IPS-NIHi7 (cell line): ENCODE data around the gene HDAC6.

Source experiments
- DNase-seq: peaks from one replicate; pipeline ENCODE4 v3.0.0; 2012; ENCODE audit warnings: mixed read lengths; ENCODE audit errors: extremely low spot score

HDAC6 gene

DNA sequence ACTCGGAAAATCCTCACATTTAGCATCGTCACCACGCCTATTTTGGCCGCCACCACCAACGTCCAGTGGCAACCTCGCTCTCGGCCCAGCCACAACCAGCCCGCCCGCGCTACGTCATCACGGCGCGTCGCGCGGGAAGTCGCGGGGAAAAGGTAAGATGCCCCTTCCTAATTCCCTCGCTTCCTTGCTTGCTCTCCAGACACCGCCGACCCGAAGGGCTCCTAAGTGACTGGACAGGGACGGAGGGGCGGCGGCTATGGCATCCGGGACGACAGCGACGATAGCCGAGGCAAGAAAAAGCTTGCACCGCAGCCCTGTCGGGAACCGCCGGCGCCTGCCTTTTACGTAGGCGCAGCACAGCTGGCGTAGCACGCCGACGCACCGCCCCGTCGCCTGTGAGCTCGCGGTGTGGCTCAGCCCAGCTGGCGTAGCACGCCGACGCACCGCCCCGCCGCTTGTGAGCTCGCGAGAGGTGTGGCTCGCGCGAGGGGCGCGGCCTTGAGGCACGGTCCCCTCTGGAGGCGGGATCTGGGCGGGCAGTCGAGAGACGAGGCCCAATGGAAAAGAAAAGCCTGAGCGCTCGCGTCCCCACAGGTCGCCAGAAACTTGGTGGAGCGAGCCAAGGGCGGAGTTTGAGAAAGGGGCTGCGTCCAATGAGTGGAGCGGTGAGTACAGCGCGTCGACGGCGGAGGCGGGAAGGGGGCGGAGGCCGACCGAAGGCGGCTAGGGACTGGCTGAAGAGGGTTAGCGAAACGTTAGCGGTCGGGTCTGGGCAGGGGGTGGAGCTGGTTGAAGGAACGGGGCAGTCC lies at the start of gene HDAC6:
HDAC6 (plus strand) TSS at position 788 of the 809 bp plus-strand sequence. CDS start 626 bp downstream, outside the sequence.
- DNase-seq, result peak; percentile 88

DNA sequence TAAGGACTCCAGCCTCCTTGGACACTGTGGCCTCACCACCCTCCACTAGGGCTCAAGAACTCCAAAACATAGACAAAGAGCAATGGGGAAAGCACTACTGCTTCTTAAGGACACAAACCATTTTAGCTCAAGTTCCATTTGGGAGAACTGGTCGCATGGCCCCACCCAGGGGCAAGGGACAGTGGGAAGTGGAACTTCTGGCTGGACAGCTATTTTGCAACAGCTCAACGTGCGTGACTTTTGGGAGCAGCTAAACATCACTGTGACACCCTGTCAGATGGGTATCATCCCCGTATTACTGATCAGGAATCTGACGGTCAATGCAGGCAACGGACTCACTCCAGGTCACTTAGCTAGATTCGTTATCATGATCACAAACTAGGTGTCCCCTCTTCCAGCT lies 49.4 kb upstream of the HDAC6 start:
- no peak for DNase-seq

DNA sequence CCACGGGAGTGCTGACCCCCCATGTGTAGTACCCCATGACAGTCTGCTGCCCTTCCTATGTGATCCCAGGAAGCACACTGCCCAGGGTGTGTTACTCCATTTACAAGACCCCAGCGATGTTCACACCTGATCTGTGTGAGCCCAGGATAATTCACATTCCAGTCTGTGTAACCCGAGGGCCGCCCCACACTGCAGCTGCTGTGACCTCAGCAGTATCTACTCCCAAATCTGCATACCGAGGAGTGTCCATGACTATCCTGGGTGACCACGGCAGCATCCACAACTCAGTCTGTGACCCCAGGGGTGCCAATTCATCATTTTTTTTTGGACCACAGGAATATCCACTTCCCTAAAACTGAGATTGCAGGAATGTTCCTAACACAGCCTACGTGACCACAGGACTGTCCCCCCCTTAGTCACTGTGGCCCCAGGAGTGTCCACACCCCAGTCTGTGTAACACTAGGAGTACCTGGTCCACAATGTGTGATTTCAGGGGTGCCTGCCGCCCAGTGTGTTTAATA lies 48.1 kb upstream of the HDAC6 start:
- no peak for DNase-seq

DNA sequence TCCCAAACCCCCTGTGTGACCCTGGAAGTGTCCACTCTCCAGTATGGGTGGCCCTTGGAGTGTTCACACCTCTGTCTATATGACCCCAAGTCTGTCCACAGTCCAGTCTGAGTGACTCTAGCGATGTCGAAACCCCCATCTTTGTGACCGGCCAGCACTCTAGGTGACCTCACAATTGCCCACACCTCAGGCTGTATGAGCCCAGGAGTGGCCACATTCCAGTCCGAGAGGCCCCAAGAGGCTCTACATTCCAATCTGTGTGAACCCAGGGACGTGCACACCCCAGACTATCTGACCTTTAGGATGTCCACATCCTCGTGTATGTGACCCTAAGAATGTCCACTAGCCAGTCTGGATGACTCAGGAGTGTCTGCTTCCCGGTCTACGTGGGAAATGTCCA lies 47.6 kb upstream of the HDAC6 start:
- no peak for DNase-seq

DNA sequence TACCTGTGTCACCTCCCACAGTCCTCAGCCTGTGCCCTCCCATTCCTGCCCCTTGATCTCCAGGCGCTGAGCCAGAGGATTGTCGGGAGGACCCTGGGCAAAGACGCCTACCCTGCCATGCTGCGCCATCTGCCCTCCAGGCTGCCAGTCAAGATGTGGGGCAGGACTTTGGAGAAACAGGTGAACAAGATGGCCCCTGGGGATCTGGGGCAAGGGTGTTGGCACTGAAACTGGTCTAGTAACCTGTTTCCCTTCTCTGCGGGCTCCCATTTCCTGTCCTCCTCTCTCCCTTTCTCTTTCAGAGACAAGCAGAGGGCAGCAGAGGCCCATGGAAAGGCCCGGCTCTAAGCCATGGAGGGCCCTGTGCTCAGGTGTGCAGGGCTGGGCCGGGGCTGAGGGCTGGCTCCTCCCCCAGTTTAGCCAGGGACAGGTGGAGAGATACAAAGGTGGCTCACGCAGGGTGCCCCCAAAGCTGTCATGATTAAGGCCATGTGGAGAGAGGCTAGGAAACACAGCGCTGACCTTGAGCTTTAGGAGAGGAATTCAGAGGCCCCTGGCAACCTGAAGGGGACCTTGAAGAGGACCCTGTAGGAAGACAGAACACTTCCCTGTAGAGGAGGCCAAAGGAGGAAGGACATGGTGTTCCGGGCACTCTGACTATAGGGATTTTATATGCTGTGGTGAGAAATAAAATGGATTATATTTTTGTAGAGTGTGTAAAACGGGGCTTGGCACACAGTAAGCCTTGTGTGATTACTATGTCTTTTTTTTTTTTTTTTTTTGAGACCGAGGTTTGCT lies 40.0 kb upstream of the HDAC6 start, which contains the start of gene GLOD5:
GLOD5 (plus strand) TSS at position 74 of the 798 bp plus-strand sequence; CDS start at position 118, 44 bp downstream.
- peak; percentile 73 for DNase-seq

DNA sequence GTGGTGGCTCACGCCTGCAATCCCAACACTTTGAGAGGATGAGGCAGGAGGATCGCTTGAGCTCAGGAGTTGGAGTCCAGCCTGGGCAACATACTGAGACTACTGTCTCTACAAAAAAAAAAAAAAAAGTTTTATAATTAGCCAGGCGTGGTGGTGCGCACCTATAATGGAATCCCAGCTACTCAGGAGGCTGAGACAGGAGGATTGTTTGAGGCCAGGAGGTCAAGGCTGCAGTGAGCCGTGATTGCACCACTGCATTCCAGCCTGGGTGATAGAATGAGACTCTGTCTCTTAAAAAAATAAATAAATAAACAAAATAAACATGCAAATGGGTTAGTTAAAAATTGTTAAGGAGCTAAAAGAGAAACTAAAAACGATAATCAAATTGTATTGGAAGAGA lies 32.6 kb upstream of the HDAC6 start:
- no peak for DNase-seq

DNA sequence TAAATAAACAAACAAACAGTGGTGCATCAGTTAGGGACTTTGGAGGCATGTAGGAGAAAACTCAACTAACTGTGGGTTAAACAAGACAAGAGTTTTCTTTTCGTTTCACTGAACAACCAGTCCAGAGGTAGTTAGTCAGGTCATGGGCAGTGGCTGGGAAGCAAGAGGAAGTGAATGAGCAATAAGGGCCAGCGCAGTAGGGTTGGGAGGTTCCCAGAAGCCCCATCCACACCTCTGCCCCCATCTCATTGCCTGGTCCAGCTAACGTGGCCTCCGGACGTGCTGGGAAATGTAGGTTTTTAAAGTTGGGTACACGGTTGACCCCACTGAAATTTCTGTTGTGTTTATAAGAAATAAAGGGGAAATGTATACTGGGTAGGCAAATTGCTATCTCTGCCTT lies 31.6 kb upstream of the HDAC6 start:
- DNase-seq, result no peak

DNA sequence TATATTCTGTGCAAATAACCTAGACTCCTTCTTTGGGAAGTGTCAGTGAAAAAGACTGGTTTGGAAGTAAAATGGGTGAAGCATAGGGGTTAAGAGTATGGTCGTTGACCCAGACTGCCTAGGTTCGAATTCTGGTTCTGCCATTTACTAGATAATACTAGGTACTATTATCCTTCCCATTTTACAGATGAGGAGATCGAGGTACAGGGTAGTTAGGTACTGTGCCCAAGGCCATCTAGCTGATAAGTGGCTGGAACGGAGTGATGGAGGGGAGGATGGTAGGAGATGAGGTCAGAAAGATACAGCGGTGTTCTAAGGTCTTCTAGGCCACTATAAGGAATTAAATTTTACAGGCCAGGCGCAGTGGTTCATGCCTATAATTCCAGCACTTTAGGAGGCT lies 29.3 kb upstream of the HDAC6 start:
- no peak for DNase-seq

DNA sequence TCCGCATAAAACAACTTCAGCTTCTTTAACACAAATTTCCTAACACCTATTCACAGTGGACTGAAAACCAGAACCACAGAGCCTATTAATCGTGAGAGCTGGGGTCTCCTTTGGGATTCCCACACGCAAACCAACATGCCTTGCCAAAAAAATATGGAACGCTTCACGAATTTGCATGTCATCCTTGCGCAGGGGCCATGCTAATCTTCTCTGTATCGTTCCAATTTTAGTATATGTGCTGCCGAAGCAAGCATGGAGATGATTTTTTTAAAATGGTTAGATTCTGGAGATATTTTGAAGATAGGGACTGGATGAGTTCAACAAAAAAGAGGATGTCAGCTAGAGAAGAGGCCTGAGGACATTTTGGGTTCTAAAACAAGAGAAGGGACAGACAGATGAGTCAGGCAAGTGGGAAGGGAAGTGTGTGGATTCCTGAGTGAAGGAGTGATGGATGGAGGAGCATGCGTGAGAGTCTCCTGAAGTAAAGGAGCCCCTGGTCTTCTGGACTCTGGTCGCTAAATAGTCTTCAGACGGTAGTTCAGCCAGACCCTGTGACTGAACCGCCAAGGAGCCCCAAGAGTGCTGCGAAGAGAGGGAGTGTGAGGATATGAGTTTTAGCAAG lies 24.9 kb upstream of the HDAC6 start:
- DNase-seq, result no peak

DNA sequence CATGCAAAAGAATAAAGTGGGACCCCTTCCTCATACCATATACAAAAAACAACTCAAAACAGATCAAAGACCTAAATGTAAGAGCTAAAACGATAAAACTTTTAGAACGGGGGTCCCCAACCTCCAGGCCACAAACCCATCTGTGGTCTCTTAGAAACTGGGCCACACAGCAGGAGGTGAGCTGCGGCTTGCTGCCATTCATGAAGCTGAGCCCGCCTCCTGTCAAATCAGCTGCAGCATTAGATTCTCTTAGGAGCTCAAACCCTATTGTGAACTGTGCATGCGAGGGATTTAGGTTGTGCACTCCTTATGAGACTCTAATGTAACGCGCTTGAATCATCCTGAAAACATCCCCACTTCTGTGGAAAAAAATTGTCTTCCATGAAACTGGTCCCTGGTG lies 22.5 kb upstream of the HDAC6 start:
- no peak for DNase-seq

DNA sequence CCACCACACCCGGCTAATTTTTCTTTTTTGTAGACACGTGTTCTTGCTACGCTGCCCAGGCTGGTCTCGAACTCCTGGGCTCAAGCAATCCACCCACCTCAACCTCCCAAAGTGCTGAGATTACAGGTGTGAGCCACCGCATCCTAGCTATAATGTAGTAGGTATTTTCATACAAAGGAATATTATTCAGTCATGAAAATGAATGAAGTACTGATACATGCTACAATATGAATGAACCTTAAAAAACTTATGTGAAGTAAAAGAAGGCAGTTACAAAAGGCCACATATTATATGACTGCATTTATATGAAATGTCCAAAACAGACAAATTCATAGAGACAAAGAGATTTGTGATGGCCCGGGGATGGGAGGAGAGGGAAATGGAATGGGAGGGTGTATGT lies 20.2 kb upstream of the HDAC6 start:
- no peak for DNase-seq

DNA sequence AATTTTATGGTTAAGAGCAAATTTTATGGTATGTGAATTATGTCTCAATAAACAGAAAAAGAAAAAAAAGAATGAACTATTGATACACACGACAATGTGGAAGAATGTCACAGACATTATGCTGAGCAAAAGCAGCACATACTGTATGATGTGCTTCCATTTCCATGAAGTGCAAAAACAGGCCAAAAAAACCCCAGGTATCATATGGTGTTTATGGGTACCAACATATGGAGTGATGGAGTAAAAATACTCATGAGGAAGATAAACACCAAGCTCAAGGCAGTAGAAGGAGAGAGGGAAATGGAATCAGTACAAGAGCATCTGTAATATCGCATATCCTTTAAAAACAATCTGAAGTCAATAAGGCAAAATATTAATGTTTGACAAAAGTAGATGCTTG lies 19.7 kb upstream of the HDAC6 start:
- DNase-seq, result no peak

DNA sequence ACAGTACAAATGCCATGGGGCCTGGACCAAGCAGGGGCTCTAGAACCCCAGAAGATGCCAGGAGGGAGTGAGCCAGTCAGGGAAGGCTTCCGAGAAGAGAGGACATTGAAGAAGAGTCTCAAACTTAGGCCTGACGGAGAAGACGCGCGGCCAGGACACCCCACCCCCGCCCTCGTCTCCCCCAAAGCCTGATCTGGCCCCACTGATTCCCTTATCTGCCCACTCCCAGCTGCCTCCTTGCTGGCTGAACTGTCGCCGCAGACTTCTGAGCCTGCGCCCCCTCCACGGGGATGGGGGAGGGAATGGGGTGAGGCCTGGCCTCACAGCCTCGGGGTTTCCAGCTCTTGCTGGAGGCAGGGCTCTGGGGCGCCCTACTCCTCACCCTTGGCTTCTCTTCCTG lies 19.1 kb upstream of the HDAC6 start:
- DNase-seq, result no peak

DNA sequence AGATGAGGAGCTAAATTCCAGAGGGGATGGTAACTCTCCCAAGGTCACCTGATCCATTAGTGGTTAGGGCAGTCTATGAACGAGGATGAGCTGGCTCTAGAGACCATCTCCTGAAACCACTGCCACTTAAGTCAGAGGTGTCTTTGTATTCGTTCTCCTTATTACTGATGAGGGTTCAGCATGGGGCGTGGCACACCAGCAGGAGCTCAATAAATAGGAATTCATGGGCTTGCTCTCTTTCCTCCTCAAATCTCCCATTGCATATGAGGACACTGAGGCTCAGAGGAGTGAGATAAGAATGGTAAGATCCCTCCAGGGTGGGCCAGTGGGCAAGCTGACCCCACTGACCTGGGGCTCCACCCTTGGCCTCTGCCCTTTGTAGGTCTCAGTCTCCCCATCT lies 17.1 kb upstream of the HDAC6 start:
- DNase-seq, result no peak

DNA sequence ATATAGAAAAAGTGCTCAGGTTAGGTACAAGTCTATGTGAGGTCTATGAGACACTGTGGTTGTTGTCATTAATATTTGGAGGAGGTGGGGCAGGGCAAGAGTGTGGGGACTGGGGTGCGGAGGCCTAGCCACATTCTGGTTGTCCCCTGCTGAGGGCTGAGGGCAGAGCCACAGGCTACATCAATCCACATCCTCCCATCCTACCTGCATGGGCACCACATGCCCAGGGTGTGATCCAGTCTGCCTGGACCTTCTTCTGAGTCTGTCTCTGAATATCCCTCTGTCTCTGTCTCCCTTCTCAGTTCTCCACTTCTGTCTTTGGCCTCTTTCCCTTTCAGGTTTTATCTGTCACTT lies 16.7 kb upstream of the HDAC6 start:
- DNase-seq, result no peak

DNA sequence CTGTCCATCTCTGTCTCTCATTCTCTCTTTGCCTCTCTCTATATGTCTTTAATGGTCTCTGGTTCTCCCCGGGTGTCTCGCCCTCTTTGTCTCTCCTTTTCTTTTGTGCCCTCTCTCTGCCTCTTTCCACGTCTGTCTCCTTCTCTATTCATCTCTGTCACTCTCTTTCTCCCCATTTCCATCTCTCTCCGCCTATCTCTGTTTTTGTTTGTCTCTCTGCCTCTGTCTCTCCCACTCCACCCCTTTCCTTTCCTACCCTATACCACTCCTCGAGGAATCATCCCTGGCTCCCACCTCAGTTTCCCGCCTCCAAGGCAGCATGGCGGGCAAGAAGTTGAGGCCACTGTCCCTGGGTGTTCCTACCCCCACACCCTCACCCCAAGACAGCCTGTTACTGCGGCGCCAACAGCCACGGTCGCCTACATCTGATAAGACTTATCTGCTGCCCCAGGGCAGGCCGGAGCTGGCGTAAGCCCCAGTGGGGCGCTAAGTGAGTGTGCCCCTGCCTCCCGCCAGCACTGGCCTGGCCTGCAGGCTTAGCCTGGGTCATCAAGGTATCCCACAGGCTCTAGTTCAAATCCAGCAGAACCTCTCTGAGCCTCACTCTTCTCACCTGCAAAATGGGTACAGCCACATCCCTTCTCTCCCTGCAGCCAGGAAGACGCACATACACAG lies 16.2 kb upstream of the HDAC6 start:
- no peak for DNase-seq

DNA sequence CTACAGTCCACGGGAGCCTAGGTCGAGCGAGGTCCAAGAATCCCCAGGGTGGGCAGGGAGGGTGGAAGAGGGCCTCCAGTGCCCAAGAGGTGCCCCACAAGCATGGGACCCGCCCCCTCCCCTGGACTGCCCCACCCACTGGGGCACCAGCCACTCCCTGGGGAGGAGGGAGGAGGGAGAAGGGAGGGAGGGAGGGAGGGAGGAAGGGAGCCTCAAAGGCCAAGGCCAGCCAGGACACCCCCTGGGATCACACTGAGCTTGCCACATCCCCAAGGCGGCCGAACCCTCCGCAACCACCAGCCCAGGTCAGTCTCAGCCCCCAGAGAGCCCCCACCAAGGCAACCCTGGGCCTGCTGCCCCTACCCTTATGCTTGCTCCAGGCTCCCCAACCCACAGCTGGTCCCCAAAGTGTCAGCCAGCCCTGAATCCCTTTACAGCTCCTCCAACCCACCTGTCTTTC lies 15.5 kb upstream of the HDAC6 start, which contains the start of gene GATA1:
GATA1 (plus strand) TSS at position 250 of the 460 bp plus-strand sequence. CDS start 4,520 bp downstream, outside the sequence.
- no peak for DNase-seq

DNA sequence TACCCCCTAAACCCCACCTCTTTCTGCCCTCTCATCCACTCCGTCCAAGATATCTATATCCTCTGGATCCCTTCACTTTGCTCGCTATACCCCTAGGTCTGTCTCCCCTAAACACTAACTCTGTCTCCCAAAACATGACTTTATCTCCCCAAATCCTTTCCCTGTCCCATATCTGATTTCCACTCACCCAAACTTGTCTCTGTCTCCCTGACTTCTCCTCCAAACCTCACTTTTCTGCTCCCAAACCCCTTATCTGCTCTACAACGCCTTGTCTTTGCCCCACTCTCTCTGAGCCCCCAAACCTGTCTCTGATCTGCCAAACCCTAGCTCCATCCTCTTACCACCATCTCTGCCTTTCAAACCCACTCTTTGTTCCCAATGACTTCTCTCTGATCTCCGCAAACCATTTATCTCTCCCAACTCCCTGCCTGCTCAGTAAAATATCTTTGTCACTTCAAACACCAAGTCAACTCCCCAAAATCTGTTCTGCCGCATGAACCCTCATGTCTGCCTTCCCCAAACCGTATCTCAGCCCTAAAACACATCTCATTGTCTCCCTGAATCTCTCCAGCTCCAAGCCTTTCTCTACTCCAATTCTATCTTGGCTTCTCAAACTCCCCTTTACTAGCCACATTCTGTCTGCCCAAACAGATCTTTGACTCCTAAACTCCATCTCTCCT lies 14.9 kb upstream of the HDAC6 start:
- DNase-seq, result no peak

DNA sequence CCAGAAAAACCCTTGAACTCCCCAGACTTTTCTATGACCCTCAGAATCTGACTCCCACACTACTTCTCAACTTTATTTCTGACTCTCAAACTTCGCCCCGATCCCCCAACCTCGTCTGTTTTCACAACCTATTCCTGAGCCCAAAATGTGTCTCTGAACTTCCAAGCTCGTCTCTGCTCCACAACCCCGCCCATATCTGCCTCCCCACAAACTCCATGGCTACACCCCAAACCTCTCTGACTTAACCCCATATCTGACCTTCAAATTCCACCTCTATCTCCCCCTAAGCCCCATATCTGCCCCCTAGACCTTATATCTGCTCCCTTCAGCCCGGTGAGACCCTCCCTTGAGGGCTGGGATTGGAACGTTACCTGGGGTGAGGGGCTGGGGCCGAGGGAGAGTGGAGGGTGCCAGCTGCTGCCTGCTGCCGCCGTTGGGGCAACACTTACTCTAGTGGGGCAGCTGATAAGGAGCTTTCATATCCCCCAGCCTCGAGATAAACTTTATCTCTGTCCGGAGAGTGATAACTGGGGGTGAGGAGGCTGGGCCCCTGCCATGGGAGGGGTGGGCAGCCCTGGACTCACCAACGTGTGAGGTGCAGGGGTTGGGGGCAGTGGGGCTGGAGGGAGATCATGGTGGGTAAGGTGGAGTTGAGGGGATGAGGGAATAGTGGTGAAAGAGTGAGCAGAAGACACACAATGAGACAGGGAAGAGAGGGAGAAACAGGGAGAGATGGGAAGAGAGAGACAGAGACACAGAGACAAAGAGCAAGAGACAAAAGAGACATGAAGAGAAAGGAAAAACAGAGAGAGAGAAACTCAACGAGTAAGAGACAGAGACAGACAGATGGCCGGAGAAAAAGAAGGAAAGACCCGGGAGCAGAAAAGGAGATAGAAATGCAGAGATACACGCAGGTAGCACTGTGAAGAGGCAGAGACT lies 14.1 kb upstream of the HDAC6 start:
- no peak for DNase-seq
